ENCODE data around the gene TEDC2.

Gene TEDC2

GRCh38 chr16:2425825-2426430 is 34.0 kb upstream of the TEDC2 start:
- H3K27ac ChIP-seq = no peak overlapping the region
- no peak for TF ChIP-seq CTCF (IDR thresholded peaks at IDR 0.05)

GRCh38 chr16:2426941-2427361 is 33.0 kb upstream of the TEDC2 start:
- no peak overlapping the region for H3K27ac ChIP-seq
- no peak for TF ChIP-seq ZFX (IDR thresholded peaks at IDR 0.05; ENCODE audit: borderline replicate concordance)
- TF ChIP-seq CTCF (IDR thresholded peaks at IDR 0.05) = no peak

- TF ChIP-seq CTCF (IDR thresholded peaks at IDR 0.05) (no peak), ZFX (IDR thresholded peaks at IDR 0.05; ENCODE audit: borderline replicate concordance) (no peak)
- no peak overlapping the region for H3K27ac ChIP-seq
Observed at GRCh38 chr16:2427526-2427925, 32.4 kb upstream of the TEDC2 start.

- H3K27ac ChIP-seq = peak overlapping the region; percentile 75
- TF ChIP-seq ZFX (IDR thresholded peaks at IDR 0.05; ENCODE audit: borderline replicate concordance) (no peak), CTCF (IDR thresholded peaks at IDR 0.05) (peak; percentile 42)
Observed at GRCh38 chr16:2428051-2428783, 31.7 kb upstream of the TEDC2 start.

- peak overlapping the region; percentile 75 for H3K27ac ChIP-seq
- peak; percentile 18; the same call in 1 of the 2 replicates for TF ChIP-seq CTCF (IDR thresholded peaks at IDR 0.05)
- TF ChIP-seq ZFX (IDR thresholded peaks at IDR 0.05; ENCODE audit: borderline replicate concordance) = no peak
Observed at GRCh38 chr16:2428784-2429033, 31.2 kb upstream of the TEDC2 start.

GRCh38 chr16:2429034-2429770 is 30.7 kb upstream of the TEDC2 start, which contains the start of gene CCNF:
CCNF (plus strand) TSS chr16:2429447; CDS start chr16:2429482, 35 bp downstream.
- H3K27ac ChIP-seq = peak within 1 kb of the TSS; percentile 75
- no peak for TF ChIP-seq ZFX (IDR thresholded peaks at IDR 0.05; ENCODE audit: borderline replicate concordance)
- TF ChIP-seq CTCF (IDR thresholded peaks at IDR 0.05) = no peak

All from 22Rv1 (cell line).